GM23248 (cell line): ENCODE results near the gene PROK1.

Experiments used
- EZH2 ChIP-seq: fragments of 200-600 bp; sonication (generic); IDR thresholded peaks from 2 replicates; pipeline ENCODE4 v1.6.1; 2018; ENCODE audit warnings: antibody characterized with exemption, mild to moderate bottlenecking; ENCODE audit not compliant: insufficient read depth, poor library complexity, severe bottlenecking
- EZH2phosphoT487 ChIP-seq: fragments of 200-600 bp; sonication (generic); IDR thresholded peaks from 2 replicates; pipeline ENCODE4 v1.6.1; 2018; ENCODE audit warnings: antibody characterized with exemption, moderate library complexity, mild to moderate bottlenecking, low read depth; ENCODE audit not compliant: insufficient read depth

GRCh38 chr1:110505596-110505995 lies 54.6 kb downstream of the PROK1 start:
- no peak for TF ChIP-seq EZH2
- TF ChIP-seq EZH2phosphoT487: no peak
